Activated naive CD8-positive, alpha-beta T cell treated with anti-CD3 and anti-CD28 coated beads, Interleukin-2, amount 10 ng/mL, durations not matched to agents 7 days and 5 days (primary cell): ENCODE measurements around the gene NLRC5. TPM values are rescaled to one million over a fixed set of nuclear protein-coding genes. Genes with fewer than 3 reads are reported as not detected.
"Not testable (repeated sequence)": the region's sequence is repeated elsewhere in the genome, so short reads cannot be mapped to it uniquely, and the experiment has no call there.

ENCODE experiments used
- ATAC-seq: fragments of 150-1000 bp; cut with Tn5 transposase; one replicate; pipeline ENCODE4 v1.10.0; 2021; ENCODE audit warnings: low read depth, moderate library complexity
- POLR2A ChIA-PET: fragments of 350-600 bp; sonication (Branson Sonifier 250); formaldehyde crosslinking; loops from one replicate; lab custom pipeline; 2021; ENCODE audit warnings: antibody characterized with exemption; lab: Charles Lee
- DNase-seq: peaks from one replicate; pipeline ENCODE4 v3.0.0; 2021
- H3K27ac Mint-ChIP-seq: one replicate; pipeline ENCODE4 v1.8.0; 2022; ENCODE audit warnings: mild to moderate bottlenecking, mixed read lengths
- H3K27me3 Mint-ChIP-seq: one replicate; pipeline ENCODE4 v1.8.0; 2022; ENCODE audit warnings: mild to moderate bottlenecking, moderate library complexity, mixed read lengths
- H3K36me3 Mint-ChIP-seq: one replicate; pipeline ENCODE4 v1.8.0; 2021; ENCODE audit warnings: mild to moderate bottlenecking, mixed read lengths
- H3K4me1 Mint-ChIP-seq: one replicate; pipeline ENCODE4 v1.8.0; 2021; ENCODE audit warnings: mixed read lengths
- H3K4me3 Mint-ChIP-seq: one replicate; pipeline ENCODE4 v1.8.0; 2022; ENCODE audit warnings: mild to moderate bottlenecking, moderate library complexity, mixed read lengths
- H3K9me3 Mint-ChIP-seq: one replicate; pipeline ENCODE4 v1.8.0; 2021; ENCODE audit warnings: mixed read lengths
- total RNA-seq, 2 experiments: library from RNA; stranded (reverse); gene quantifications; one replicate each; pipeline ENCODE4 v1.2.3, GENCODE V29; 2021

NLRC5 gene
- total RNA-seq, 2 experiments from 2014 or later: 401 to 414 TPM

- no peaks in the 10 kb centered on the region for H3K9me3 Mint-ChIP-seq
- no peaks in the 10 kb centered on the region for H3K27me3 Mint-ChIP-seq
- peaks cover 41% of the 10 kb centered on the region for H3K36me3 Mint-ChIP-seq
- H3K4me3 Mint-ChIP-seq: peak overlapping the region; percentile 69
- POLR2A ChIA-PET: interaction anchor here (0.6 to 4.2 kb wide), 8 partner anchors 8 to 42 kb away, joined by 3 to 47 read pairs (median 6); partner anchors contain the start of gene NLRC5
- DNase-seq (peak; percentile 43), ATAC-seq (peak; percentile 28)
- H3K27ac Mint-ChIP-seq: peak overlapping the region; percentile 92
- H3K4me1 Mint-ChIP-seq: peaks cover 76% of the 10 kb centered on the region
These were observed 10.3 kb downstream of the NLRC5 start for GRCh38 chr16:56999409-57000270.

- Mint-ChIP-seq H3K27me3 (no peaks in the 10 kb centered on the region), H3K27ac (peak overlapping the region; percentile 92), H3K4me1 (peaks cover 81% of the 10 kb centered on the region), H3K9me3 (no peaks in the 10 kb centered on the region), H3K4me3 (peak overlapping the region; percentile 29), H3K36me3 (peaks cover 46% of the 10 kb centered on the region)
- DNase-seq: peak; percentile 39
- POLR2A ChIA-PET: interaction anchor here (1.2 to 4.2 kb wide), 4 partner anchors 9 to 41 kb away, joined by 3 to 47 read pairs (median 8); partner anchors contain the start of gene NLRC5
- peak; percentile 48 for ATAC-seq
These were observed 11.1 kb downstream of the NLRC5 start for GRCh38 chr16:57000271-57001025.

- Mint-ChIP-seq H3K36me3 (peaks cover 43% of the 10 kb centered on the region), H3K27me3 (no peaks in the 10 kb centered on the region), H3K4me1 (peaks cover 79% of the 10 kb centered on the region), H3K4me3 (peak overlapping the region; percentile 66), H3K9me3 (no peaks in the 10 kb centered on the region), H3K27ac (peak overlapping the region; percentile 92)
- ATAC-seq (no peak), DNase-seq (peak; percentile 33)
- POLR2A ChIA-PET: interaction anchor here (2.4 to 4.2 kb wide), 2 partner anchors 12 to 40 kb away, joined by 10 to 47 read pairs; partner anchors contain the start of gene NLRC5
These were observed 11.8 kb downstream of the NLRC5 start for GRCh38 chr16:57001026-57001679.

GRCh38 chr16:57003439-57004386 lies 14.4 kb downstream of the NLRC5 start:
- POLR2A ChIA-PET: interaction anchor here (0.7 to 2.7 kb wide), 6 partner anchors 8 to 49 kb away, joined by 3 to 12 read pairs (median 5); partner anchors contain the start of gene NLRC5
- ATAC-seq (no peak), DNase-seq (peak; percentile 29)
- Mint-ChIP-seq H3K4me3 (peak overlapping the region; percentile 55), H3K4me1 (peaks cover 70% of the 10 kb centered on the region), H3K9me3 (no peaks in the 10 kb centered on the region), H3K27me3 (no peaks in the 10 kb centered on the region), H3K27ac (peak overlapping the region; percentile 73), H3K36me3 (peaks cover 44% of the 10 kb centered on the region)

GRCh38 chr16:57004387-57005250 lies 15.3 kb downstream of the NLRC5 start:
- POLR2A ChIA-PET: interaction anchor here (1.3 to 2.7 kb wide), 4 partner anchors 8 to 35 kb away, joined by 3 to 12 read pairs (median 5); partner anchors contain the start of gene NLRC5
- ATAC-seq (no peak), DNase-seq (peak; percentile 24)
- peaks cover 64% of the 10 kb centered on the region for H3K4me1 Mint-ChIP-seq
- no peaks in the 10 kb centered on the region for H3K9me3 Mint-ChIP-seq
- H3K27ac Mint-ChIP-seq: peak overlapping the region; percentile 73
- H3K36me3 Mint-ChIP-seq: peaks cover 42% of the 10 kb centered on the region
- no peaks in the 10 kb centered on the region for H3K27me3 Mint-ChIP-seq
- H3K4me3 Mint-ChIP-seq: peak overlapping the region; percentile 55

GRCh38 chr16:57005597-57005996 lies 16.2 kb downstream of the NLRC5 start:
- not testable (repeated sequence) for ATAC-seq, H3K27me3 Mint-ChIP-seq, H3K9me3 Mint-ChIP-seq
- peak; percentile 24 for DNase-seq
- Mint-ChIP-seq H3K4me3 (peak overlapping the region; percentile 49), H3K36me3 (peaks cover 46% of the 10 kb centered on the region), H3K27ac (peak overlapping the region; percentile 77), H3K4me1 (peaks cover 63% of the 10 kb centered on the region)
- POLR2A ChIA-PET: interaction anchor here (0.7 to 2.7 kb wide), 5 partner anchors 7 to 93 kb away, joined by 3 to 12 read pairs (median 3); no protein-coding TSS in a partner anchor

GRCh38 chr16:57007050-57007449 lies 17.7 kb downstream of the NLRC5 start:
- POLR2A ChIA-PET: interaction anchor here (1.1 to 1.7 kb wide), 4 partner anchors 10 to 41 kb away, joined by 3 to 5 read pairs (median 3); no protein-coding TSS in a partner anchor
- DNase-seq (no peak), ATAC-seq (no peak)
- Mint-ChIP-seq H3K36me3 (peaks cover 42% of the 10 kb centered on the region), H3K27me3 (no peaks in the 10 kb centered on the region), H3K4me1 (peaks cover 62% of the 10 kb centered on the region), H3K4me3 (no peak overlapping the region), H3K27ac (peak overlapping the region; percentile 47), H3K9me3 (no peaks in the 10 kb centered on the region)

GRCh38 chr16:57007530-57007929 lies 18.2 kb downstream of the NLRC5 start:
- POLR2A ChIA-PET: interaction anchor here (0.6 to 1.7 kb wide), 5 partner anchors 9 to 41 kb away, joined by 3 to 5 read pairs (median 3); no protein-coding TSS in a partner anchor

GRCh38 chr16:57008440-57008839 lies 19.1 kb downstream of the NLRC5 start:
- H3K9me3 Mint-ChIP-seq: no peaks in the 10 kb centered on the region
- no peaks in the 10 kb centered on the region for H3K27me3 Mint-ChIP-seq
- peaks cover 61% of the 10 kb centered on the region for H3K4me1 Mint-ChIP-seq
- H3K36me3 Mint-ChIP-seq: peaks cover 36% of the 10 kb centered on the region
- H3K27ac Mint-ChIP-seq: no peak overlapping the region
- POLR2A ChIA-PET: interaction anchor here (1.2 to 2.0 kb wide), 2 partner anchors 12 to 13 kb away, joined by 3 to 10 read pairs; no protein-coding TSS in a partner anchor
- H3K4me3 Mint-ChIP-seq: no peak overlapping the region
- ATAC-seq (no peak), DNase-seq (no peak)

More at GRCh38 chr16:57007530-57007929, 18.2 kb downstream of the NLRC5 start:
- H3K4me1 Mint-ChIP-seq: peaks cover 64% of the 10 kb centered on the region
- H3K36me3 Mint-ChIP-seq: peaks cover 39% of the 10 kb centered on the region
- DNase-seq (peak; percentile 21), ATAC-seq (no peak)
- H3K27me3 Mint-ChIP-seq: no peaks in the 10 kb centered on the region
- no peak overlapping the region for H3K27ac Mint-ChIP-seq
- H3K9me3 Mint-ChIP-seq: no peaks in the 10 kb centered on the region
- H3K4me3 Mint-ChIP-seq: no peak overlapping the region

GRCh38 chr16:57009643-57010170 lies 20.4 kb downstream of the NLRC5 start:
- peaks cover 61% of the 10 kb centered on the region for H3K4me1 Mint-ChIP-seq
- H3K9me3 Mint-ChIP-seq: no peaks in the 10 kb centered on the region
- DNase-seq (peak; percentile 31), ATAC-seq (peak; percentile 38)
- H3K27me3 Mint-ChIP-seq: no peaks in the 10 kb centered on the region
- POLR2A ChIA-PET: interaction anchor here (0.6 to 2.5 kb wide), 12 partner anchors 10 to 236 kb away, joined by 3 to 18 read pairs (median 6); partner anchors contain the start of genes ARL2BP and NLRC5
- H3K4me3 Mint-ChIP-seq: peak overlapping the region; percentile 43
- peaks cover 26% of the 10 kb centered on the region for H3K36me3 Mint-ChIP-seq
- H3K27ac Mint-ChIP-seq: peak overlapping the region; percentile 80
